GM23248 (cell line): ENCODE data around the gene PRKCA. TPM values are rescaled to one million over a fixed set of nuclear protein-coding genes. Genes with fewer than 3 reads are reported as not detected.

Experiments used
- DNase-seq: peaks from one replicate; pipeline ENCODE4 v3.0.0-alpha.2; 2015
- H2AFZ ChIP-seq: fragments of 200-600 bp; sonication (generic); 2 replicates; pipeline ENCODE4 v1.6.1; 2016; ENCODE audit warnings: antibody characterized with exemption
- H3F3A ChIP-seq: fragments of 200-600 bp; sonication (generic); 2 replicates; pipeline ENCODE4 v1.6.1; 2016; ENCODE audit warnings: mild to moderate bottlenecking, antibody characterized with exemption, mixed run types; ENCODE audit not compliant: insufficient read depth
- H3K27ac ChIP-seq: fragments of 200-600 bp; sonication (generic); 2 replicates; pipeline ENCODE4 v1.5.1; 2016; ENCODE audit warnings: mild to moderate bottlenecking
- H3K27me3 ChIP-seq: fragments of 200-600 bp; sonication (generic); replicated peaks from 2 replicates; pipeline ENCODE4 v1.6.1; 2016; ENCODE audit warnings: mild to moderate bottlenecking; ENCODE audit not compliant: insufficient read depth
- H3K36me3 ChIP-seq: fragments of 200-600 bp; sonication (generic); 2 replicates; pipeline ENCODE4 v1.6.1; 2016; ENCODE audit warnings: low read depth, mild to moderate bottlenecking
- H3K4me1 ChIP-seq: fragments of 200-600 bp; sonication (generic); 2 replicates; pipeline ENCODE4 v1.6.1; 2016; ENCODE audit warnings: mild to moderate bottlenecking; ENCODE audit not compliant: insufficient read depth
- H3K4me2 ChIP-seq: fragments of 200-600 bp; sonication (generic); one replicate; pipeline ENCODE4 v1.6.1; 2016; ENCODE audit warnings: mild to moderate bottlenecking; ENCODE audit not compliant: unreplicated experiment
- H3K4me3 ChIP-seq: fragments of 200-600 bp; sonication (generic); 2 replicates; pipeline ENCODE4 v1.5.1; 2016; ENCODE audit warnings: mild to moderate bottlenecking
- H3K79me2 ChIP-seq: fragments of 200-600 bp; sonication (generic); 2 replicates; pipeline ENCODE4 v1.6.1; 2016; ENCODE audit warnings: mild to moderate bottlenecking; ENCODE audit not compliant: insufficient read depth
- H3K9ac ChIP-seq: fragments of 200-600 bp; sonication (generic); 2 replicates; pipeline ENCODE4 v1.6.1; 2016; ENCODE audit warnings: mild to moderate bottlenecking
- H3K9me2 ChIP-seq: fragments of 200-600 bp; sonication (generic); 2 replicates; pipeline ENCODE4 v1.6.1; 2016; ENCODE audit warnings: mixed run types, mild to moderate bottlenecking, moderate library complexity; ENCODE audit not compliant: insufficient read depth
- H3K9me3 ChIP-seq: fragments of 200-600 bp; sonication (generic); one replicate; pipeline ENCODE4 v1.6.1; 2017; ENCODE audit warnings: low read depth
- H4K20me1 ChIP-seq: fragments of 200-600 bp; sonication (generic); 2 replicates; pipeline ENCODE4 v1.6.0; 2016; ENCODE audit not compliant: insufficient read depth
- EZH2 ChIP-seq: fragments of 200-600 bp; sonication (generic); IDR thresholded peaks from 2 replicates; pipeline ENCODE4 v1.6.1; 2018; ENCODE audit warnings: antibody characterized with exemption, mild to moderate bottlenecking; ENCODE audit not compliant: insufficient read depth, poor library complexity, severe bottlenecking
- EZH2phosphoT487 ChIP-seq: fragments of 200-600 bp; sonication (generic); IDR thresholded peaks from 2 replicates; pipeline ENCODE4 v1.6.1; 2018; ENCODE audit warnings: antibody characterized with exemption, moderate library complexity, mild to moderate bottlenecking, low read depth; ENCODE audit not compliant: insufficient read depth
- WGBS, 2 experiments: methylation state at CpG; one replicate each; pipeline ENCODE4 v1.1.6; 2015 to 2017; ENCODE audit warnings: low lambda C conversion rate in 2 of 2, low coverage in 1 of 2; ENCODE audit errors: missing lambda C conversion rate in 2 of 2; 5-methylcytosine and 5-hydroxymethylcytosine counted together
- in situ Hi-C: fragments of 300-500 bp; cut with MboI; formaldehyde crosslinking; loops from 2 replicates; pipeline ENCODE4 v1.15.0; 2020
- polyA plus RNA-seq: library from polyadenylated mRNA; unstranded; fragments of >200 nt; fragmentation: Nextera tagmentation; extraction: Ambion mirVana; gene quantifications from 2 replicates; pipeline ENCODE4 v1.2.1, GENCODE V29; 2016
- total RNA-seq: library from RNA; depleted of rRNA; stranded (reverse); fragments of >200 nt; shearing (Covaris generic); gene quantifications from 2 replicates; pipeline ENCODE4 v1.2.3, GENCODE V29; 2014

PRKCA gene
- total and polyA plus RNA-seq, 2 experiments from 2014 or later = 17.3 to 28.5 TPM

DNA sequence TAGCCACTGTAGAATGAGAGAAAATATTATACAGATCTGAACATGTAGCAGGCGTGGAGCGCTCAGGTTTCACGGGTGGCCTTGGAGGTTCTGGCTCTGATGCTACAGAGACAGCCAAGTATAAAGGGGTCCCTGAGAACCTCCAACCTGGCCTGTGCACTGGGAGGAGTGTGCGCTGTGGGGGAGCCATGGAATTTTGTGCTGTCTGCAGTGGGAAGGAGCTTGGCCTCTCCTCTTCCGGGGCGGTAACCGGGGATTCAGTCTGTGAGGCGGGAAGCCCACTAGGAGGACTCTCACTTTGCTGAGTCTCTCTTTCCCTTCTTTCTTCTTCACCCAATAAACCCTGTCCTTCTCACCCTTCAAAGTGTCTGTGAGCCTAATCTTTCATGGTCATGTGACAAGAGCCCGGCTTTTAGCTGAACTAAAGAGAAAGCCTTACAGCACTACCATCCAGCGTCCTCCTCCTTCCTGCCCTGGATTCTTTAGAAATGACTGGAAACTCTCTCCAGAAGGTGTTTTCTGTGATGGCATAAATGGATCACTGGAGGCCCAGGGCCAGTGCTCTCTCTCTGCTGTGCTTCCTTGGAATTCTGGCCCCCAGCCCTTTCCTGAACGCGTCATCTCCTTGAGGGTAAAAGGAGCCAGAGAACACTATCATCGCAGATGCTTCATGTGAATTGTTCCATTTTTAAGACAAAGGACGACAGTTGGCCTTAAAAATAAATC is 300.4 kb downstream of the PRKCA start:
- H3F3A ChIP-seq = no peaks in the 10 kb centered on the region
- H3K79me2 ChIP-seq = peaks cover 51% of the 10 kb centered on the region
- H3K9me3 ChIP-seq = no peaks in the 10 kb centered on the region
- no peaks in the 10 kb centered on the region; the same call in 1 of the 2 replicates for H4K20me1 ChIP-seq
- H3K36me3 ChIP-seq = no peaks in the 10 kb centered on the region
- no peaks in the 10 kb centered on the region; the same call in 1 of the 2 replicates for H3K9me2 ChIP-seq
- H3K4me2 ChIP-seq = no peak overlapping the region
- in situ Hi-C loops = no loop called here
- no peaks in the 10 kb centered on the region for H3K27me3 ChIP-seq
- 96 to 99% methylated on average over 14 of the region's 14 CpGs for WGBS, 2 experiments
- no peaks in the 10 kb centered on the region for H3K4me1 ChIP-seq
- H2AFZ ChIP-seq = no peak overlapping the region
- H3K9ac ChIP-seq = no peak overlapping the region
- no peak overlapping the region for H3K4me3 ChIP-seq
- no peak overlapping the region for H3K27ac ChIP-seq
- TF ChIP-seq EZH2phosphoT487 (no peak), EZH2 (no peak)
- no peak for DNase-seq

DNA sequence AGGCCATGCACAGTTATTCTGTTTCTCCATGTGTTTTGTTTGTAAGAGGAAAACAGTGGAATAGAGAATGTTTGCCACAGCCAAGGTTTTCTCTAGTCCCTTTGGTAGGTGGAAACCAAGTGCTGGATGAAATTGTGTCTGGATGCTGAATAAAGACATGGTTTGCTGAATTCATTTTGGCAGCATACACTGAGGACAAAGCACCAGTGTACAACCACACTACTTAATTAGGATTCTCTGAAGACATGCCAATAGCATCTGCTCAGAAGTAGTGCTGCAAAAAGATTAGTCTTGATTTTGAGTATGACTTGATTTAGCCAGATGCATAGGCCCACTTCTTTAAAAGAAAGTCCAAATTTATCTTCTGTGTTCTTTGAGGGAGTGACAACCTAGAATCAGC is 302.0 kb downstream of the PRKCA start:
- Histone ChIP-seq H3K9ac (no peak overlapping the region), H3K27ac (no peak overlapping the region), H3K36me3 (0 out of 2 replicates have a peak, but pooled peaks cover 5% of the 10 kb centered on the region), H3K4me1 (no peaks in the 10 kb centered on the region), H3K4me3 (no peak overlapping the region), H3K9me2 (no peaks in the 10 kb centered on the region; the same call in 1 of the 2 replicates), H3K79me2 (peaks cover 59% of the 10 kb centered on the region), H3K9me3 (no peaks in the 10 kb centered on the region), H3K4me2 (no peak overlapping the region), H4K20me1 (no peaks in the 10 kb centered on the region; the same call in 1 of the 2 replicates), H3F3A (no peaks in the 10 kb centered on the region), H2AFZ (no peak overlapping the region), H3K27me3 (no peaks in the 10 kb centered on the region)
- TF ChIP-seq EZH2phosphoT487 (no peak), EZH2 (no peak)
- DNase-seq = no peak
- in situ Hi-C loops = no loop called here

DNA sequence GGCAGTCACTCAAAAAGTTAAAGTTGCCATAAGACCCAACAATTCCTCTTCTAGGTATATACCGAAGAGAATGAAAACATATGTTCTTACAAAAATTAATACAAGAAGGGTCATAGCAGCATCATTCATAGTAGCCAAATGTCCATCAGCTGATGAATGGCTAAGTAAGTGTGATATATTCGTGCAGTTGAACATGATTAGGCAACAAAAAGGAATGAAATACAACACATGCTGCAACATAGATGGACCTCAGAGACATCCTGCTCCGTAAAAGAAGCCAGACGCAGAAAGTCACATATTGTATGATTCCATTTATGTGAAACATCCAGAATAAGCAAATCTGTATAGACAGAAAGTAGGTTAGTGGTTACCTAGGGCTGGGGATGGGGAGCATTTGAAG is 303.1 kb downstream of the PRKCA start:
- 83 to 86% methylated on average over 4 of the region's 4 CpGs for WGBS, 2 experiments

DNA sequence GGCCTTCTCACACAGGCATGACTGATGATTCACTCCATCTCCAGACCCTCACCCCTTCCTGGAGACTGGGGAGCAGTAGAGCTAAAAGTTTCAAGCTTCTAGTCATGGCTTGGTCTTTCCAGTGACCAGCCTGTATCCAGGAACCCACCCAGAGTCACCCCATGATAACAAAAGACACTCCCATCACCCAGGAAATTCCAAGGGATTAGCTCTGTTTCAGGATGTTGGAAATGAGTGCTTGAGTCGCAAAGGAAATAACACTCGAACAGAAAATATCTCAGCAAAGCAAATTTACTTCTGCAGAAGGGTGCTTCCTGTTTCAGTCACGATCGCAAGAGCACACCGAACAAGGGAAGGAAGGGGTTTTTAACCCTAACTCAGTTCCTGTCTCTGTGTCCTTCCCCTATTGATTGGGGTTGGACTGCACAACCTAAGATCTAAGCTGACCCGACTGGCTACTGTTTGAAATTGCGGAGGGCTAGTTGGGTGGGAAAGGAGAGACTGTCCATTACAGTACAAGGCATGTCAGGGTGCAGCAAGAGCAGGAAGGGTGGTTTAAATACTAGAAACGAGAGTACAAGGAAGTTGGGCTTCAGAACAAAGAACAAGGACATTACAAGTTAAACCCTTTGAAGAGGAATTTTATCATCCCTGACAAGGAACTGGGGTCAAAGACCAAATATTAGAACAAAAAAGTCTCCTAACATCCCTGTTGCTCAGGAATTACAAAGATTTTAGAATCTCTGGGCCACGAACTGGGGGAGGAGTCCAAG is 308.1 kb downstream of the PRKCA start:
- WGBS, 2 experiments = 73 to 77% methylated on average over 9 of the region's 9 CpGs
- H3K4me2 ChIP-seq = no peak overlapping the region
- H4K20me1 ChIP-seq = no peaks in the 10 kb centered on the region
- H3K9ac ChIP-seq = no peak overlapping the region
- in situ Hi-C loops = no loop called here
- peaks cover 5% of the 10 kb centered on the region; the same call in 1 of the 2 replicates for H3F3A ChIP-seq
- H2AFZ ChIP-seq = no peak overlapping the region
- TF ChIP-seq EZH2phosphoT487 = no peak
- TF ChIP-seq EZH2 = no peak
- no peaks in the 10 kb centered on the region for H3K9me3 ChIP-seq
- no peaks in the 10 kb centered on the region for H3K4me1 ChIP-seq
- H3K27me3 ChIP-seq = no peaks in the 10 kb centered on the region
- no peak for DNase-seq
- H3K9me2 ChIP-seq = no peaks in the 10 kb centered on the region
- no peak overlapping the region for H3K27ac ChIP-seq
- H3K4me3 ChIP-seq = no peak overlapping the region
- H3K79me2 ChIP-seq = peaks cover 71% of the 10 kb centered on the region
- H3K36me3 ChIP-seq = 0 out of 2 replicates have a peak, but pooled peaks cover 5% of the 10 kb centered on the region

More for the DNA sequence above, 303.1 kb downstream of the PRKCA start:
- no peak for DNase-seq
- H3K4me1 ChIP-seq = no peaks in the 10 kb centered on the region
- H3K4me3 ChIP-seq = no peak overlapping the region
- peaks cover 67% of the 10 kb centered on the region for H3K79me2 ChIP-seq
- no peaks in the 10 kb centered on the region for H3F3A ChIP-seq
- no peak overlapping the region for H3K4me2 ChIP-seq
- TF ChIP-seq EZH2phosphoT487 (no peak), EZH2 (no peak)
- H3K36me3 ChIP-seq = 0 out of 2 replicates have a peak, but pooled peaks cover 5% of the 10 kb centered on the region
- H3K9ac ChIP-seq = no peak overlapping the region
- H3K9me3 ChIP-seq = no peaks in the 10 kb centered on the region
- no peaks in the 10 kb centered on the region for H3K27me3 ChIP-seq
- in situ Hi-C loops = no loop called here
- H3K9me2 ChIP-seq = no peaks in the 10 kb centered on the region; the same call in 1 of the 2 replicates
- no peak overlapping the region for H2AFZ ChIP-seq
- no peaks in the 10 kb centered on the region; the same call in 1 of the 2 replicates for H4K20me1 ChIP-seq
- H3K27ac ChIP-seq = no peak overlapping the region
